Neural progenitor cell (in vitro differentiated cells): ENCODE measurements around the gene GUF1. TPM values are rescaled to one million over a fixed set of nuclear protein-coding genes. Genes with fewer than 3 reads are reported as not detected.

Source experiments
- DNase-seq: peaks from one replicate; pipeline ENCODE4 v3.0.0-alpha.2; 2016; ENCODE audit warnings: low spot score
- H2AFZ ChIP-seq: fragments of 200-600 bp; sonication (generic); replicated peaks from 2 replicates; pipeline ENCODE4 v1.6.1; 2016; ENCODE audit warnings: antibody characterized with exemption
- H3F3A ChIP-seq: fragments of 200-600 bp; sonication (generic); 2 replicates; pipeline ENCODE4 v1.6.1; 2016; ENCODE audit warnings: antibody characterized with exemption, low read depth
- H3K27ac ChIP-seq: fragments of 200-600 bp; sonication (generic); 2 replicates; pipeline ENCODE4 v1.5.1; 2016; ENCODE audit warnings: mild to moderate bottlenecking
- H3K27me3 ChIP-seq: fragments of 200-600 bp; sonication (generic); 2 replicates; pipeline ENCODE4 v1.6.1; 2016; ENCODE audit warnings: mild to moderate bottlenecking, moderate library complexity
- H3K36me3 ChIP-seq: fragments of 200-600 bp; sonication (generic); 2 replicates; pipeline ENCODE4 v1.5.1; 2016
- H3K4me1 ChIP-seq: fragments of 200-600 bp; sonication (generic); 2 replicates; pipeline ENCODE4 v1.6.1; 2016; ENCODE audit warnings: mixed run types
- H3K4me2 ChIP-seq: fragments of 200-600 bp; sonication (generic); 2 replicates; pipeline ENCODE4 v1.6.1; 2016
- H3K4me3 ChIP-seq: fragments of 200-600 bp; sonication (generic); 2 replicates; pipeline ENCODE4 v1.5.1; 2016
- H3K79me2 ChIP-seq: fragments of 200-600 bp; sonication (generic); 2 replicates; pipeline ENCODE4 v1.6.1; 2016; ENCODE audit warnings: low read depth
- H3K9ac ChIP-seq: fragments of 200-600 bp; sonication (generic); 2 replicates; pipeline ENCODE4 v1.6.1; 2016
- H3K9me3 ChIP-seq: fragments of 200-600 bp; sonication (generic); 2 replicates; pipeline ENCODE4 v1.5.1; 2016; ENCODE audit warnings: low read depth
- H4K20me1 ChIP-seq: fragments of 200-600 bp; sonication (generic); 2 replicates; pipeline ENCODE4 v1.6.1; 2016; ENCODE audit warnings: low read depth
- H3K27ac Mint-ChIP-seq: 3 replicates; pipeline ENCODE4 v1.8.0; 2021; ENCODE audit warnings: mixed read lengths
- H3K27me3 Mint-ChIP-seq: 2 replicates; pipeline ENCODE4 v1.8.0; 2022; ENCODE audit warnings: low read depth, mild to moderate bottlenecking, inconsistent platforms, moderate library complexity, mixed read lengths; ENCODE audit not compliant: insufficient read depth
- H3K36me3 Mint-ChIP-seq: 3 replicates; pipeline ENCODE4 v1.8.0; 2021; ENCODE audit warnings: mixed read lengths
- H3K4me1 Mint-ChIP-seq: 3 replicates; pipeline ENCODE4 v1.8.0; 2021; ENCODE audit warnings: mixed read lengths
- H3K4me3 Mint-ChIP-seq: 3 replicates; pipeline ENCODE4 v1.8.0; 2021; ENCODE audit warnings: mild to moderate bottlenecking, moderate library complexity, mixed read lengths
- H3K9me3 Mint-ChIP-seq: 3 replicates; pipeline ENCODE4 v1.8.0; 2020; ENCODE audit warnings: mixed read lengths
- CTCF ChIP-seq: fragments of 200-600 bp; sonication (generic); IDR thresholded peaks from 2 replicates; pipeline ENCODE4 v1.5.1; 2017; ENCODE audit warnings: antibody characterized with exemption, mild to moderate bottlenecking
- EZH2 ChIP-seq: fragments of 200-600 bp; sonication (generic); IDR thresholded peaks from 2 replicates; pipeline ENCODE4 v1.6.1; 2017; ENCODE audit warnings: antibody characterized with exemption, mild to moderate bottlenecking, moderate library complexity
- EZH2phosphoT487 ChIP-seq: fragments of 200-600 bp; sonication (generic); IDR thresholded peaks from 2 replicates; pipeline ENCODE4 v1.6.1; 2017; ENCODE audit warnings: antibody characterized with exemption
- total RNA-seq: library from RNA; depleted of rRNA; stranded (reverse); fragments of >200 nt; gene quantifications from 2 replicates; pipeline ENCODE4 v1.2.3, GENCODE V29; 2015; ENCODE audit warnings: low replicate concordance

The GUF1 gene
- total RNA-seq, 1 donor from 2014 or later = 39.4 TPM

GRCh38 chr4:44668526-44668925 is 9.7 kb upstream of the GUF1 start:
- Mint-ChIP-seq H3K27ac (no peak overlapping the region), H3K9me3 (no peaks in the 10 kb centered on the region)

DNA sequence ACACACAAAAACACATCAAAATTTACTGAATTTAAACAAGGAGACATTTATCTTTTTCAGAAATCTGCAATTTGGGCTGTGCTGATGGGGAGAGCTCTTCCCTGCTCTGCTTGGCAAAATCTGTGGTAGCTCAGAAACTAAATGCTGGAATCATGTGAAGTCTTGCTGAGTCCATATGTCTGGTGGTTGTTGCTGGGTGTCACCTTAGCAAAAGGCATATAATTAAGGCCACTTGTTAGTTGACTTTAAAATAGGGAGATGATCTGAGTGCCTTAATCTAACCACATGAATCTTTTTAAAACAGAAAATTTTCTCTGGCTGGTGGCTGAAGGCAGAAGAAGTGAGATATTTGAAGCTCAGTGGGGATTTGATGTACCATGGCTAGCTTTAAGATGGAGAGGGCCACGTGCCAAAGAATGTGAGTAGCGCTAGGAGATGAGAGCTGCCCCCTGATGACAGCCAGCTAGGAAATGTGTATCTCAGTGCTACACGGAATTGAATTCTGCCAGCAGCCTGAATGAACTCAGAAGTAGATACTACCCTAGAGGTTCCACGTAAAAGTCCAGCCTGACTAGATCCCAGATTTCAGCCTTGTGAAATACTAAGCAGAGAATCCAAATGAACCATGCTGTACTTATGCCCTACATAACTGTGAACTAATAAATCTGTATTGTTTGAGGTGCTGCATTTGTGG is 7.6 kb upstream of the GUF1 start:
- no peak overlapping the region for H3K9ac ChIP-seq
- H3K9me3 ChIP-seq = no peaks in the 10 kb centered on the region
- no peak for TF ChIP-seq EZH2phosphoT487
- TF ChIP-seq CTCF = no peak
- no peak for TF ChIP-seq EZH2
- Mint-ChIP-seq H3K4me3 (no peak overlapping the region), H3K27me3 (peaks cover 3% of the 10 kb centered on the region), H3K4me1 (no peaks in the 10 kb centered on the region), H3K27ac (no peak overlapping the region), H3K9me3 (no peaks in the 10 kb centered on the region), H3K36me3 (no peaks in the 10 kb centered on the region)
- no peak overlapping the region for H3K27ac ChIP-seq
- no peak overlapping the region for H3K4me3 ChIP-seq
- DNase-seq = no peak
- no peaks in the 10 kb centered on the region for H3K36me3 ChIP-seq
- H3K4me2 ChIP-seq = no peak overlapping the region
- H3F3A ChIP-seq = no peaks in the 10 kb centered on the region
- no peaks in the 10 kb centered on the region for H3K4me1 ChIP-seq
- H3K79me2 ChIP-seq = no peaks in the 10 kb centered on the region
- peaks cover 30% of the 10 kb centered on the region for H3K27me3 ChIP-seq
- no peak overlapping the region for H2AFZ ChIP-seq
- H4K20me1 ChIP-seq = no peaks in the 10 kb centered on the region

More at GRCh38 chr4:44668526-44668925, 9.7 kb upstream of the GUF1 start:
- Mint-ChIP-seq H3K4me1 (no peaks in the 10 kb centered on the region), H3K36me3 (no peaks in the 10 kb centered on the region), H3K27me3 (no peaks in the 10 kb centered on the region), H3K4me3 (no peak overlapping the region)
- no peak overlapping the region for H3K9ac ChIP-seq
- H3K4me2 ChIP-seq = no peak overlapping the region
- no peaks in the 10 kb centered on the region for H3K36me3 ChIP-seq
- H3K27ac ChIP-seq = no peak overlapping the region
- TF ChIP-seq CTCF (no peak), EZH2phosphoT487 (no peak), EZH2 (no peak)
- H3K9me3 ChIP-seq = no peaks in the 10 kb centered on the region
- H3K79me2 ChIP-seq = no peaks in the 10 kb centered on the region
- no peak overlapping the region for H2AFZ ChIP-seq
- no peak for DNase-seq
- no peaks in the 10 kb centered on the region for H4K20me1 ChIP-seq
- no peaks in the 10 kb centered on the region for H3F3A ChIP-seq
- H3K4me3 ChIP-seq = no peak overlapping the region
- peaks cover 30% of the 10 kb centered on the region for H3K27me3 ChIP-seq
- no peaks in the 10 kb centered on the region for H3K4me1 ChIP-seq

GRCh38 chr4:44671636-44672035 is 6.6 kb upstream of the GUF1 start:
- no peaks in the 10 kb centered on the region for H3F3A ChIP-seq
- H3K4me2 ChIP-seq = no peak overlapping the region
- H3K36me3 Mint-ChIP-seq = no peaks in the 10 kb centered on the region
- H3K27me3 Mint-ChIP-seq = peaks cover 3% of the 10 kb centered on the region
- no peak overlapping the region for H3K4me3 ChIP-seq
- no peaks in the 10 kb centered on the region for H3K9me3 ChIP-seq
- H3K79me2 ChIP-seq = no peaks in the 10 kb centered on the region
- DNase-seq = no peak
- H4K20me1 ChIP-seq = no peaks in the 10 kb centered on the region
- H3K36me3 ChIP-seq = no peaks in the 10 kb centered on the region
- H3K4me3 Mint-ChIP-seq = no peak overlapping the region
- TF ChIP-seq EZH2 = no peak
- no peak for TF ChIP-seq CTCF
- TF ChIP-seq EZH2phosphoT487 = no peak
- H3K4me1 ChIP-seq = no peaks in the 10 kb centered on the region
- H3K27me3 ChIP-seq = peaks cover 30% of the 10 kb centered on the region
- no peak overlapping the region for H3K27ac Mint-ChIP-seq
- H3K27ac ChIP-seq = no peak overlapping the region
- no peak overlapping the region for H3K9ac ChIP-seq
- no peak overlapping the region for H2AFZ ChIP-seq
- no peaks in the 10 kb centered on the region for H3K9me3 Mint-ChIP-seq
- H3K4me1 Mint-ChIP-seq = no peaks in the 10 kb centered on the region
